ENCODE results near the gene AQP4.

The AQP4 gene

DNA sequence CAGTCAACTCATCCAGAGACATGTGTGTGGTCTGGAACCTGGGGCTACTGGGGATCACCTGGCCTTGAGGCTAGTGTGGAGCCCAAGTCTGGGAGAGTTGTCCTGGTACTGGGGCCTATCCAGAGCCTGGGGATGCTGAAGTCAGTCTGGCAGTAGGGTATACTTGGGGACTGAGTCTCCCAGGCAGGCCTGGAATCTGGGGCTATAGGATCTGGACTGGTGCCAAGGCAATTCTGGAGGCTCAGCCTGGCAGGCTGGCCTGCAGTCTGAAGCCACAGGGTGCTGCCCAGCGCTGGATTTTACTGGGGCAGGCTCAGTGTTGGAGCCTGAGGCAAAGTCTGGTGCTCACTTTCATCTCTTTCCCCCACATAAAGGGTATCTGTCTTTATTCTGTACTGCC is 46.5 kb downstream of the AQP4 start:
- Histone ChIP-seq H3K4me3 (ENCODE audit: low read depth, low read length) (no peak overlapping the region), H3K36me3 (ENCODE audit: control insufficient read depth in 2 of 2, insufficient read depth in 1 of 2, low read length in 2 of 2) (no peaks in the 10 kb centered on the region), H3K9me3 (ENCODE audit: control insufficient read depth, insufficient read depth, low read depth, low read length) (no peaks in the 10 kb centered on the region), H3K27ac (ENCODE audit: extremely low read depth, low read depth, low read length) (no peak overlapping the region), H3K4me1 (ENCODE audit: control insufficient read depth, insufficient read depth, low read length) (no peaks in the 10 kb centered on the region)
- ChIA-PET POLR2A (no interaction called here), CTCF (interaction anchor here (0.7 to 1.4 kb wide), 3 partner anchors 146 to 413 kb away, joined by 3 to 6 read pairs (median 3); no protein-coding TSS in a partner anchor)
- TF ChIP-seq, protein P1, sequence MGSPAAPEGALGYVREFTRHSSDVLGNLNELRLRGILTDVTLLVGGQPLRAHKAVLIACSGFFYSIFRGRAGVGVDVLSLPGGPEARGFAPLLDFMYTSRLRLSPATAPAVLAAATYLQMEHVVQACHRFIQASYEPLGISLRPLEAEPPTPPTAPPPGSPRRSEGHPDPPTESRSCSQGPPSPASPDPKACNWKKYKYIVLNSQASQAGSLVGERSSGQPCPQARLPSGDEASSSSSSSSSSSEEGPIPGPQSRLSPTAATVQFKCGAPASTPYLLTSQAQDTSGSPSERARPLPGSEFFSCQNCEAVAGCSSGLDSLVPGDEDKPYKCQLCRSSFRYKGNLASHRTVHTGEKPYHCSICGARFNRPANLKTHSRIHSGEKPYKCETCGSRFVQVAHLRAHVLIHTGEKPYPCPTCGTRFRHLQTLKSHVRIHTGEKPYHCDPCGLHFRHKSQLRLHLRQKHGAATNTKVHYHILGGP (tag by site-specific recombination; IDR thresholded peaks at IDR 0.05) = no peak
- TF ChIP-seq, protein P2, sequence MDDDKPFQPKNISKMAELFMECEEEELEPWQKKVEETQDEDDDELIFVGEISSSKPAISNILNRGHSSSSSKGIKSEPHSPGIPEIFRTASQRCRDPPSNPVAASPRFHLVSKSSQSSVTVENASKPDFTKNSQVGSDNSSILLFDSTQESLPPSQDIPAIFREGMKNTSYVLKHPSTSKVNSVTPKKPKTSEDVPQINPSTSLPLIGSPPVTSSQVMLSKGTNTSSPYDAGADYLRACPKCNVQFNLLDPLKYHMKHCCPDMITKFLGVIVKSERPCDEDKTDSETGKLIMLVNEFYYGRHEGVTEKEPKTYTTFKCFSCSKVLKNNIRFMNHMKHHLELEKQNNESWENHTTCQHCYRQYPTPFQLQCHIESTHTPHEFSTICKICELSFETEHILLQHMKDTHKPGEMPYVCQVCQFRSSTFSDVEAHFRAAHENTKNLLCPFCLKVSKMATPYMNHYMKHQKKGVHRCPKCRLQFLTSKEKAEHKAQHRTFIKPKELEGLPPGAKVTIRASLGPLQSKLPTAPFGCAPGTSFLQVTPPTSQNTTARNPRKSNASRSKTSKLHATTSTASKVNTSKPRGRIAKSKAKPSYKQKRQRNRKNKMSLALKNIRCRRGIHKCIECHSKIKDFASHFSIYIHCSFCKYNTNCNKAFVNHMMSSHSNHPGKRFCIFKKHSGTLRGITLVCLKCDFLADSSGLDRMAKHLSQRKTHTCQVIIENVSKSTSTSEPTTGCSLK (tag by site-specific recombination; IDR thresholded peaks at IDR 0.05) = no peak
- TF ChIP-seq ZNF26 (tag by site-specific recombination; IDR thresholded peaks at IDR 0.05) = no peak
- no peak for TF ChIP-seq KLF16 (tag by site-specific recombination; IDR thresholded peaks at IDR 0.05)
- no peak for TF ChIP-seq ZFP69B (tag by site-specific recombination; IDR thresholded peaks at IDR 0.05)
- TF ChIP-seq ZNF561 (tag by site-specific recombination; IDR thresholded peaks at IDR 0.05; ENCODE audit: borderline replicate concordance) = no peak
- no peak for TF ChIP-seq ZNF513 (tag by site-specific recombination; IDR thresholded peaks at IDR 0.05)
- no peak for TF ChIP-seq ZBTB1 (tag by site-specific recombination; IDR thresholded peaks at IDR 0.05)
- TF ChIP-seq WT1 (tag by site-specific recombination; IDR thresholded peaks at IDR 0.05) = no peak
- no peak for TF ChIP-seq ZNF692 (tag by site-specific recombination; IDR thresholded peaks at IDR 0.05)
- TF ChIP-seq PATZ1 (tag by site-specific recombination; IDR thresholded peaks at IDR 0.05) = no peak
- no peak for TF ChIP-seq ZNF707 (tag by site-specific recombination; IDR thresholded peaks at IDR 0.05)
- TF ChIP-seq, protein P3, sequence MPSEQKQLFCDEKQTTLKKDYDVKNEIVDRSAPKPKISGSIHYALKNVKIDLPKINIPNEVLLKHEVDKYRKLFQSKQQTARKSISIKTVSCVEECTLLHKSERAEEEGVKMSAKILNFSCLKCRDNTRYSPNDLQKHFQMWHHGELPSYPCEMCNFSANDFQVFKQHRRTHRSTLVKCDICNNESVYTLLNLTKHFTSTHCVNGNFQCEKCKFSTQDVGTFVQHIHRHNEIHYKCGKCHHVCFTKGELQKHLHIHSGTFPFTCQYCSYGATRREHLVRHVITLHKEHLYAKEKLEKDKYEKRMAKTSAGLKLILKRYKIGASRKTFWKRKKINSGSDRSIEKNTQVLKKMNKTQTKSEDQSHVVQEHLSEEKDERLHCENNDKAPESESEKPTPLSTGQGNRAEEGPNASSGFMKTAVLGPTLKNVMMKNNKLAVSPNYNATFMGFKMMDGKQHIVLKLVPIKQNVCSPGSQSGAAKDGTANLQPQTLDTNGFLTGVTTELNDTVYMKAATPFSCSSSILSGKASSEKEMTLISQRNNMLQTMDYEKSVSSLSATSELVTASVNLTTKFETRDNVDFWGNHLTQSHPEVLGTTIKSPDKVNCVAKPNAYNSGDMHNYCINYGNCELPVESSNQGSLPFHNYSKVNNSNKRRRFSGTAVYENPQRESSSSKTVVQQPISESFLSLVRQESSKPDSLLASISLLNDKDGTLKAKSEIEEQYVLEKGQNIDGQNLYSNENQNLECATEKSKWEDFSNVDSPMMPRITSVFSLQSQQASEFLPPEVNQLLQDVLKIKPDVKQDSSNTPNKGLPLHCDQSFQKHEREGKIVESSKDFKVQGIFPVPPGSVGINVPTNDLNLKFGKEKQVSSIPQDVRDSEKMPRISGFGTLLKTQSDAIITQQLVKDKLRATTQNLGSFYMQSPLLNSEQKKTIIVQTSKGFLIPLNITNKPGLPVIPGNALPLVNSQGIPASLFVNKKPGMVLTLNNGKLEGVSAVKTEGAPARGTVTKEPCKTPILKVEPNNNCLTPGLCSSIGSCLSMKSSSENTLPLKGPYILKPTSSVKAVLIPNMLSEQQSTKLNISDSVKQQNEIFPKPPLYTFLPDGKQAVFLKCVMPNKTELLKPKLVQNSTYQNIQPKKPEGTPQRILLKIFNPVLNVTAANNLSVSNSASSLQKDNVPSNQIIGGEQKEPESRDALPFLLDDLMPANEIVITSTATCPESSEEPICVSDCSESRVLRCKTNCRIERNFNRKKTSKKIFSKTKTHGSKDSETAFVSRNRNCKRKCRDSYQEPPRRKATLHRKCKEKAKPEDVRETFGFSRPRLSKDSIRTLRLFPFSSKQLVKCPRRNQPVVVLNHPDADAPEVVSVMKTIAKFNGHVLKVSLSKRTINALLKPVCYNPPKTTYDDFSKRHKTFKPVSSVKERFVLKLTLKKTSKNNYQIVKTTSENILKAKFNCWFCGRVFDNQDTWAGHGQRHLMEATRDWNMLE (tag by site-specific recombination; conservative IDR thresholded peaks at IDR 0.05; ENCODE audit: low read depth) = no peak
- TF ChIP-seq ZNF645 (tag by site-specific recombination; IDR thresholded peaks at IDR 0.05) = no peak
